GM21367 (cell line): ENCODE results near the gene CACNA2D3.

ENCODE experiments used
- ATAC-seq: cut with Tn5 transposase; IDR thresholded peaks from one replicate; pipeline ENCODE4 v1.9.1; 2021; ENCODE audit not compliant: unreplicated experiment

Gene CACNA2D3

GRCh38 chr3:54518011-54518675, 395.8 kb downstream of the CACNA2D3 start:
- ATAC-seq: no peak

GRCh38 chr3:54519493-54519892, 397.1 kb downstream of the CACNA2D3 start:
- no peak for ATAC-seq

GRCh38 chr3:54520060-54520459, 397.7 kb downstream of the CACNA2D3 start:
- ATAC-seq: no peak

GRCh38 chr3:54527521-54527920, 405.2 kb downstream of the CACNA2D3 start:
- ATAC-seq: no peak

- ATAC-seq: no peak
Observed at GRCh38 chr3:54527953-54528352, 405.6 kb downstream of the CACNA2D3 start.

GRCh38 chr3:54528668-54529067, 406.3 kb downstream of the CACNA2D3 start:
- ATAC-seq: no peak

GRCh38 chr3:54530091-54530490, 407.7 kb downstream of the CACNA2D3 start:
- ATAC-seq: no peak

GRCh38 chr3:54530944-54531343, 408.6 kb downstream of the CACNA2D3 start:
- no peak for ATAC-seq

- no peak for ATAC-seq
Observed at GRCh38 chr3:54531741-54532140, 409.4 kb downstream of the CACNA2D3 start.

- ATAC-seq: no peak
Observed at GRCh38 chr3:54533856-54534255, 411.5 kb downstream of the CACNA2D3 start.

GRCh38 chr3:54535619-54536018, 413.3 kb downstream of the CACNA2D3 start:
- no peak for ATAC-seq

GRCh38 chr3:54536450-54536849, 414.1 kb downstream of the CACNA2D3 start:
- ATAC-seq: no peak

GRCh38 chr3:54537506-54537905, 415.2 kb downstream of the CACNA2D3 start:
- ATAC-seq: no peak

GRCh38 chr3:54538346-54538745, 416.0 kb downstream of the CACNA2D3 start:
- ATAC-seq: no peak

- no peak for ATAC-seq
Observed at GRCh38 chr3:54541369-54541768, 419.0 kb downstream of the CACNA2D3 start.

- no peak for ATAC-seq
Observed at GRCh38 chr3:54543446-54543845, 421.1 kb downstream of the CACNA2D3 start.

GRCh38 chr3:54547051-54547450, 424.7 kb downstream of the CACNA2D3 start:
- ATAC-seq: no peak

- ATAC-seq: no peak
Observed at GRCh38 chr3:54547846-54548245, 425.5 kb downstream of the CACNA2D3 start.

GRCh38 chr3:54549607-54550220, 427.4 kb downstream of the CACNA2D3 start:
- no peak for ATAC-seq

GRCh38 chr3:54550221-54550977, 428.0 kb downstream of the CACNA2D3 start:
- no peak for ATAC-seq

GRCh38 chr3:54556630-54557029, 434.3 kb downstream of the CACNA2D3 start:
- ATAC-seq: no peak
